CD4-positive, alpha-beta T cell treated with Interleukin-21 for 1 hour (primary cell): ENCODE measurements around the gene IQSEC1.
A peak's percentile ranks its signal among the peaks of the same experiment; 100 is the strongest.

ENCODE experiments used
- DNase-seq: peaks from one replicate; pipeline ENCODE4 v3.0.0-alpha.2; 2020

The IQSEC1 gene

GRCh38 chr3:13106308-13107001 is 33.2 kb upstream of the IQSEC1 start:
- DNase-seq, result no peak

GRCh38 chr3:13105896-13106250 is 32.6 kb upstream of the IQSEC1 start:
- no peak for DNase-seq

GRCh38 chr3:13105181-13105895 is 32.1 kb upstream of the IQSEC1 start:
- DNase-seq, result no peak

- no peak for DNase-seq
Observed at GRCh38 chr3:13104511-13104910, 31.3 kb upstream of the IQSEC1 start.

- no peak for DNase-seq
Observed at GRCh38 chr3:13103416-13104058, 30.3 kb upstream of the IQSEC1 start.

GRCh38 chr3:13102386-13103345 is 29.4 kb upstream of the IQSEC1 start:
- DNase-seq, result no peak

- DNase-seq, result no peak
Observed at GRCh38 chr3:13099707-13100106, 26.5 kb upstream of the IQSEC1 start.

- DNase-seq, result no peak
Observed at GRCh38 chr3:13098192-13098988, 25.2 kb upstream of the IQSEC1 start.

GRCh38 chr3:13096356-13096755 is 23.1 kb upstream of the IQSEC1 start:
- DNase-seq, result no peak

- DNase-seq, result no peak
Observed at GRCh38 chr3:13095408-13095937, 22.2 kb upstream of the IQSEC1 start.

- no peak for DNase-seq
Observed at GRCh38 chr3:13093687-13094086, 20.5 kb upstream of the IQSEC1 start.

- DNase-seq, result no peak
Observed at GRCh38 chr3:13092621-13093617, 19.7 kb upstream of the IQSEC1 start.

- peak; percentile 80 for DNase-seq
Observed at GRCh38 chr3:13091898-13092611, 18.8 kb upstream of the IQSEC1 start.

- DNase-seq, result no peak
Observed at GRCh38 chr3:13088028-13089006, 15.1 kb upstream of the IQSEC1 start.

GRCh38 chr3:13087320-13087990 is 14.2 kb upstream of the IQSEC1 start:
- no peak for DNase-seq

- DNase-seq, result no peak
Observed at GRCh38 chr3:13086531-13086981, 13.3 kb upstream of the IQSEC1 start.

- no peak for DNase-seq
Observed at GRCh38 chr3:13085846-13086179, 12.6 kb upstream of the IQSEC1 start.
